ENCODE measurements around the gene ATP6V1G2.

DNA sequence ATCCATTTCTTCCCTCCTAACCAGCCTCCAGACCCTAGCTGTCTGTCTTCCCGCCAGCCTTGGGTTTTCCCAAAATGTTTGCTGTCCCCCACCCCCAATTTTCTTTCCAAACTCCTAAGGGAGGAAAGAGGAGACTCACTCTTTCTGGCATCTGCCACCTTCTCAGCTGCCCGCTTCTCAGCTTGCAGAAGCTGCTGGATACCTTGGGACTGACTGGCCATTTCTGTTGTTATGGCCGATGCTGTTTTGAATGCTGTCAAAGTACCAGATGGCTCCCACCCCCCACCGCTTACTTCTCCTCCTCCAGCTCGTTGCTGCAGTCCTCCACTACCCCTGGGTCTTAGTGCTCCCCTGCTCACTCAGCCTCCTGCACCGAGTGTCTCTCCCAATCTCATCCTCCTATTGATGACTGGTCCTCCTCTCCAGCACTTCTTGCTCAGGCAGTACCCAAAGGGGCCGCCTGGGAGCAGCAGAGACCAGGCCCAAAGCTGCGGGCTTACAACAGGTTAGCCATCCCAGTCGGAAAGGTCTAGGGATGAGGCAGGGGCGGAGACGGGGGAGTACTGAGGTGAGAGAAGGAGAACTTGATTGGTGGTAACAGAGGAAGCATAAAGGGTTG, at the start of gene ATP6V1G2:
- TF ChIP-seq, protein P1, sequence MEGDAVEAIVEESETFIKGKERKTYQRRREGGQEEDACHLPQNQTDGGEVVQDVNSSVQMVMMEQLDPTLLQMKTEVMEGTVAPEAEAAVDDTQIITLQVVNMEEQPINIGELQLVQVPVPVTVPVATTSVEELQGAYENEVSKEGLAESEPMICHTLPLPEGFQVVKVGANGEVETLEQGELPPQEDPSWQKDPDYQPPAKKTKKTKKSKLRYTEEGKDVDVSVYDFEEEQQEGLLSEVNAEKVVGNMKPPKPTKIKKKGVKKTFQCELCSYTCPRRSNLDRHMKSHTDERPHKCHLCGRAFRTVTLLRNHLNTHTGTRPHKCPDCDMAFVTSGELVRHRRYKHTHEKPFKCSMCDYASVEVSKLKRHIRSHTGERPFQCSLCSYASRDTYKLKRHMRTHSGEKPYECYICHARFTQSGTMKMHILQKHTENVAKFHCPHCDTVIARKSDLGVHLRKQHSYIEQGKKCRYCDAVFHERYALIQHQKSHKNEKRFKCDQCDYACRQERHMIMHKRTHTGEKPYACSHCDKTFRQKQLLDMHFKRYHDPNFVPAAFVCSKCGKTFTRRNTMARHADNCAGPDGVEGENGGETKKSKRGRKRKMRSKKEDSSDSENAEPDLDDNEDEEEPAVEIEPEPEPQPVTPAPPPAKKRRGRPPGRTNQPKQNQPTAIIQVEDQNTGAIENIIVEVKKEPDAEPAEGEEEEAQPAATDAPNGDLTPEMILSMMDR (IDR thresholded peaks at IDR 0.05; ENCODE audit: low read depth, low read length, poor library complexity, severe bottlenecking), result peak; percentile 99
- no peak for TF ChIP-seq EZH2phosphoT487 (IDR thresholded peaks at IDR 0.05; ENCODE audit: borderline replicate concordance, low read length)
